DLD1 (cell line): Measurements from ENCODE around the gene PLEKHD1.
"Not testable (repeated sequence)": the region's sequence is repeated elsewhere in the genome, so short reads cannot be mapped to it uniquely, and the experiment has no call there.

Experiments
- in situ Hi-C: cut with HindIII; loops from 2 replicates; pipeline ENCODE4 v1.10.0; 2017; ENCODE audit warnings: low sequenced_read_pairs

Gene PLEKHD1

DNA sequence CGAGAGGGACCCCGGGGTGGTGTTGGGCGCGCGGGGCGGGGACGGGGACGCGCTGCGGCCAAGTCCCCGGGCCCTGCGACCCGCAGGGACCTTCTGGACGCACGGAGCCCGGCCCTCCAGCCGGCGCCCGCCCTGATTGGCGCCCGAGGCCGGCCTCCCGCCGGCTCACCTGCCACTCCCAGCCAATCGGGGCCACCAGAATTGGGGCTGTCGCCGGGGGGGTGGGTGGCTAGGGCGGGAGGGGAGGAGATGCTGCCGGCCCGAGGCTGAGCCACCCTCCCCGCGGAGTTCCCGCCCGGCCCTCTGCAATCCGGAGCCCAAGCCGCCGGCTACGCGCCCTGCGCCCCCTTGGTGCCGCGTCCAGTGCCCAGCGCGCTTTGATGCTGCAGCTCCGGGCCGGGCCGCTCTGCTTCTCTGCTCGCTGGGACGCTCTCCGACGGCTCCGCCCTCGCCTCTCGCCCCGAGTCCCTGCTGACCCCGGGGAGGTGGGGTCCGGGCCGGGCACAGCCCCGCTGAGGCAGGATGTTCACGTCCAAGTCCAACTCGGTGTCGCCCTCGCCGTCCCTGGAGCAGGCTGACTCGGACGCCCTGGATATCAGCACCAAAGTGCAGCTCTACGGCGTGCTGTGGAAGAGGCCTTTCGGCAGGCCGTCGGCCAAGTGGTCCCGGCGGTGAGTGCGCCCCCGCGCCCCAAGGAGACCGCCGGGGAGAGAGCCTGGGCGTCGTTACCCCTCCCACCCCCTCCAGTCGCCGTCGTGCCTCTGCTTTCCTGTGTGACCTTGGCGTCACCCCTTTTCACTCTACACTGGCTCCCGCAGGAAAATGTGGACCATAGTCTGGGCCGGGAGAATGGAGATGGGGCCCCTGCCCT lies at the start of gene PLEKHD1:
TSS of gene PLEKHD1 (plus strand) at position 285 of the 871 bp plus-strand sequence. CDS start at position 523, 238 bp downstream.
- in situ Hi-C loops: no loop called here

GRCh38 chr14:69439521-69440270 lies 44.8 kb upstream of the PLEKHD1 start:
- in situ Hi-C loops: no loop called here

GRCh38 chr14:69441948-69442347 lies 42.6 kb upstream of the PLEKHD1 start:
- in situ Hi-C loops: no loop called here

GRCh38 chr14:69443296-69443805 lies 41.2 kb upstream of the PLEKHD1 start:
- in situ Hi-C loops: no loop called here

DNA sequence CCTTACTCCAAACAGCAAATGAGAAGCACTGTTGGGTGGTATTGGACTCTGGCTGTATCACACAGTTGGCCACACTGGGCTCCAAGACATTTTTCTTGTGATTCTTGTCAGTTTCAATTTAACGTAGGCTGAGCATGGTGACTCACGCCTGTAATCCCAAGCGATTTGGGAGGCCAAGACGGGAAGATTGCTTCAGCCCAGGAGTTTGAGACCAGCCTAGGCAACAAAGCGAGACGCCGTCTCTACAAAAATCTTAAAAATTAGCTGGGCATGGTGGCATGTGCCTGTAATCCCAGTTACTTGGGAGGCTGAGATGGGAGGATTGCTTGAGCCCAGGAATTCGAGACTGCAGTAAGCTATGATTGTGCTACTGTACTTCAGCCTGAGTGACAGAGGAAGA lies 35.3 kb upstream of the PLEKHD1 start:
- in situ Hi-C loops: no loop called here

DNA sequence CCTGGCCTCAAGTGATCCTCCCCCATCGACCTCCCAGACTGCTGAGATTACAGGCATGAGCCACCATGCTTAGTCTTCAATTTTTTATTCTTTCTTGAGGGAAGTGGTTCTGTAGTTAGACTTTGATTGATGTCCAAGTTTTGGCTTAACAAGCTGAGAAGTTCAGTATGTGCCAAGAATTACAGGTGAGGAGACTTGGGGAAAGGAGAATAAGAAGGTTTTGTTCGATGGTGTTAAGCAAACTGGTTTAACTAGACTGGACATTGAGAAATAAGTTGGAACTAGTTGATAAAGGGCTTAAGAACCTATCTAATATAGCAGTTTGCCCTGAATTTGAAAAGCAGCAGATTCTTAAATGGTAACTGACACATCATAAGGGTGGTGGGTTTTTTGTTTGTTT lies 32.6 kb upstream of the PLEKHD1 start:
- in situ Hi-C loops: no loop called here

GRCh38 chr14:69458350-69458749 lies 26.2 kb upstream of the PLEKHD1 start:
- in situ Hi-C loops: loop anchor here (5.0 kb wide), 1 partner anchor 81 kb away; no protein-coding TSS in a partner anchor

GRCh38 chr14:69459122-69459521 lies 25.4 kb upstream of the PLEKHD1 start:
- in situ Hi-C loops: loop anchor here (5.0 kb wide), 1 partner anchor 82 kb away; no protein-coding TSS in a partner anchor

DNA sequence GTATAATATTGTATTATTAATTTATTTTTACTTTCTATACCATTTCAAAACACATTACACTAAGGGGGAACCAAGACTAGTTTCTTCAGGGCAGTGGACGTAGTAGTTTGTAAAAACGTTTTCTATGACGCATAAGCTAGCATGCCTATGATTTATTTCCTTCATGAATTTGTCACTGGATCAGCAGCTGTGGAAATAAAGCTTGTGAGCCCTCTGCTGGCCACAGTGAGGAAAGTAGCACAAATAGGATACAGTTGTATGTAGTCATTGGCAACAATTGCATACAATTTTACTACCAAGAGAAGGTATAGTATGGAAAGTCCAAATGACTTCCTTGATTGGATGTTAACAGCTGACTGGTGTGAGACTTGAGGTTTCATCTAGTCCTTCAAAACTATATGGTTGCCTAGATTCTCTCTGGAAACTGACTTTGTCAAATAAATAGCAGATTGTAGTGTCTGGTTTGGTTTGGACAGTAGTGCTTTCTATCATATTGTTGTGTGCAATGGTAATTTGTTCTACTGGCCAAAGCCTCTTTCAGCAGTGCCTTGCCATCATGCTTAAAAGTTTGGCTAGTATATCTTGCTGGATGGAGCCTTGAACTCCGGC lies 24.3 kb upstream of the PLEKHD1 start:
- in situ Hi-C loops: no loop called here

DNA sequence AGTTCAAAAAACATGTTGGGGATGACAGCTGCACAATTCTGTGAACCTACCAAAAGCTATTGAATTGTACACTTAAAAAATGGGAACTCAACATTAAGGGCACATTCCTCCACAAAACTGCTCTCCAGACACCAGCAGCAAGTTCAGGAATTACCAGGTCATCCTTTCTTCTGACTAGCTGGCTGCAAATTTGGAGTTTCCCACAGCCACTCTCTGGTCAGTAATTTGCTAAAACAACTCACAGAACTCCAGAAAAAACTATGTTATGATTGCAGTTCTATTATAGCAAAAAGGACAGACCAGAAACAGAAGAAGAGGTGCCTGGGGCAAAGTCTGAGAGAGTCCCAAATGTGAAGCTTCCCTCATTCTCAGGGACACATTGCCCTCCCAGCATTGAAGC lies 20.1 kb upstream of the PLEKHD1 start:
- in situ Hi-C loops: no loop called here

GRCh38 chr14:69464829-69465228 lies 19.7 kb upstream of the PLEKHD1 start:
- in situ Hi-C loops: no loop called here

DNA sequence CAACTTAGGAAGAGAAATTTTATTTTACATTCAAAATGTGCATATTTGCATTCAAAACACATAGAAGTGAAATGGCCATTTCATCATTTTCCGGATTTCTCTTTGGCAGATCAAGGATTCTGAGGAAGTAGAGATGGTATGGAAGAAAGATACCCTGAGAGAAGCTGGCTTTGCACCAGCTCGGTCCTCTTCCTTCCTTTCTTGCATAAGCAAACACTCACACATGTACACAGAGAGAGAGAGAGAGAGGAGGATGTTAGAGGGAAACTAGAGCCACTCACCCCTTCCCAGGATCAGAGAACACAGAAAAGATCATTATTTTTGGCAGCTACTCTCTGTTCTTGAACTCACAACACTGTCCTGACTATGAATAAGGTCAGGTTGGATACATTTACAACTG lies 15.6 kb upstream of the PLEKHD1 start:
- in situ Hi-C loops: no loop called here

- in situ Hi-C loops: no loop called here
Measured at GRCh38 chr14:69471436-69471835, 13.1 kb upstream of the PLEKHD1 start.

DNA sequence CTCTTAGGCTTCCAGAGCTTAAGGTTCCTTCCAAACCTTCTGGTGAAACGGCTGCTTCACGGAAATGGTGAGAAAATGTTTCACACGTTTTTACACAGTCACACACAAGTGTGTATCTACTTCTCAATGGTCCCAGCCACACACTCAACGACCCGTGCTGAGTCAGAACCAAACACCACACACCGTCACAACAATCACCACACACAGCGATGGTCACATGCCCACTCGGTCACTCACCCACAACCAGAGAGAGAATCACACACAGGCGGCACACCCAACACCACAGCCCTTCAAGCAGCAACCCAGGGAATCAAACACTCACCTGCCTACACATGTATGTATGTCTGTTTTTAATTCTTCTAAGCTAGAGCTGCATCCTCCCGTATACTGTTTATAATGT lies 12.6 kb upstream of the PLEKHD1 start:
- in situ Hi-C loops: no loop called here

- in situ Hi-C loops: no loop called here
Measured at GRCh38 chr14:69473260-69473659, 11.3 kb upstream of the PLEKHD1 start.

DNA sequence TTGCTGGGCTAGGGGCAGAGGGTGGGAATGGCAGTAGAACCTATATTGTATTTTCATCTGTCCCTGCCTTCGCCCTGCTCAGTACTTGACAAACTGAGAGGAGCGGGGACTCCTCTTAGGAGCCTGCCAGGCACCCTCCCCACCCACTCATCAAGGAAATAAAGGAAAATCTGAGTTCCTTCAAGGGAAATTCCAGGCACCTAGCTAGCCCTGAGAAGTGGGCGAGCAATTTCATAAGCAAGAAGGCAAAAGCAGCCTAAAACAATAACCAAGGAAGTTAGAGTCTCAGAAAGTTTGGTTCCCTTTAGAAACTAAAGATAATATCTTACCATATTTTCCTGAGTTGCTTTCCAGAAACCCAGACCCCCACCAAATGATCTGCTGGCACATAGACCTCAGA lies 10.6 kb upstream of the PLEKHD1 start:
- in situ Hi-C loops: no loop called here

DNA sequence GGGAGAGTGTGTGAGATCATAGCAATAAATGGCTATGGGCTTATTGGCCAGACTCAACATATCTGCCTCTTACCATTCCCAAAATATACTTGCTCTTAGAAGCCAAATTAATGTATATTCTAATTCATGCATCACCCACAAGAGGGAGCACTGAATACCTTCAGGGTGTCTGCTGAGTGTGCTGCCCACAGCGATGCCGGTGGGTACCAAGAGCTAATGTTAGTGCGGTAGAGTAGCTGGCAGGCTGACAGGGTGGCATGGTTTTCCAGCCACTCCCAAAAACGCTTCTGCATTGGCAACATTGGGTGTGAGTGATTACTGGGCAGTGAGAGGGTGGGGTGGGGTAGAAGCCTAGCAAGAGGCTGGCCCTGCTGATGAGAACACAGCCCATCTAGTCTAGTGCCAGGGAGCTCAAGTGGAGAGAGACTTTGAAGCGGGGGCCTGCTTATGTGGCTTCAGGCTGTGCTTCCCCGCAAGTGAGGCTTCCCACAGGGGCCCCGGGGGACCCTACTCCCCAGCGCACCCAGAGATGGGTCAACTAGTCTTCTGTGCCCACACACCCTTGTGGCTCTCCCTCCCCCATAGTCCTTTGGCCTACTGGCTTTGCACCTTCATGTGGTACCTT lies 9.2 kb upstream of the PLEKHD1 start:
- in situ Hi-C loops: no loop called here

DNA sequence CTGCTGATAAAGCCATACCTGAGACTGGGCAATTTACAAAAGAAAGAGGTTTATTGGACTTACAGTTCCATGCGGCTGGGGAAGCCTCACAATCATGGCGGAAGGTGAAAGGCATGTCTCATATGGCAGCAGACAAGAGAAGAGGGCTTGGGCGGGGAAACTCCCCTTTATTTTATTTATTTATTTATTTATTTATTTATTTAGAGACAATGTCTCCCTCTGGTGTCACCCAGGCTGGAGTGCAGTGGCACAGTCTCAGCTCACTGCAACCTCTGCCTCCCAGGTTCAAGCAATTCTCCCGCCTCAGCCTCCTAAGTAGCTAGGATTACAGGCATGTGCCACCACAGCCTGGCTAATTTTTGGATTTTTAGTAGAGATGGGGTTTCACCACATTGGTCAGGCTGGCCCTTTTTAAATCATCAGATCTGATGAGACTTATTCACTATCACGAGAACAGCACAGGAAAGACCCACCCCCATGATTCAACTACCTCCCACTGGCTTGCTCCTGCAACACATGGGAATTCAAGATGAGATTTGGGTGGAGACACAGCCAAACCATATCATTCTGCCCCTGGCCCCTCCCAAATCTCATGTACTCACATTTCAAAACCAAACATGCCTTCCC lies 7.6 kb upstream of the PLEKHD1 start:
- in situ Hi-C loops: not testable (repeated sequence)

DNA sequence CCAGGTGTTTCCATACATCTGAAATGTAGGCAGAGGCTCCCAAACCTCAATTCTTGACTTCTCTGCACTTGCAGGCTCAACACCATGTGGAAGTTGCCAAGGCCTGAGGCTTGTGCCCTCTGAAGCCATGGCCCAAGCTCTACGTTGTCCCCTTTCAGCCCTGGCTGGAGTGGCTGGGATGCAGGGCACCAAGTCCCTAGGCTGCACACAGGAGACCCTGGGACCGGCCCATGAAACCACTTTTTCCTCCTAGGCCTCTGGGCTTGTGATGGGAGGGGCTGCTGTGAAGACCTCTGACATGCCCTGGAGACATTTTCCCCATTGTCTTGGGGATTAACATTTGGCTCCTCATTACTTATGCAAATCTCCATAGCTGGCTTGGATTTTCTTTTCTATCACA lies 6.5 kb upstream of the PLEKHD1 start:
- in situ Hi-C loops: not testable (repeated sequence)

GRCh38 chr14:69479696-69480095 lies 4.8 kb upstream of the PLEKHD1 start:
- in situ Hi-C loops: no loop called here
